T-helper 1 cell (primary cell): ENCODE measurements around the gene BPIFA1.
A peak's percentile ranks its signal among the peaks of the same experiment; 100 is the strongest.

Source experiments
- DNase-seq, 5 donors: peaks; one replicate each; pipeline ENCODE4 v3.0.0-alpha.2; 2012 to 2020
- total RNA-seq, 4 donors: gene quantifications; one replicate each; lab custom pipeline; 2026; lab: John Stamatoyannopoulos, UW

The BPIFA1 gene
- 0 reads per million in 4 donors for total RNA-seq

GRCh38 chr20:33235696-33236095, at the start of gene BPIFA1:
Gene BPIFA1 (plus strand): TSS chr20:33235996. CDS start chr20:33237712, 1,716 bp downstream.
- DNase-seq: no peak

- no peak for DNase-seq
Observed at GRCh38 chr20:33187491-33187890, 48.3 kb upstream of the BPIFA1 start.

- DNase-seq: no peak
Observed at GRCh38 chr20:33188421-33188820, 47.4 kb upstream of the BPIFA1 start.

- no peak for DNase-seq
Observed at GRCh38 chr20:33191484-33191883, 44.3 kb upstream of the BPIFA1 start.

- no peak for DNase-seq
Observed at GRCh38 chr20:33191955-33192354, 43.8 kb upstream of the BPIFA1 start.

- no peak for DNase-seq
Observed at GRCh38 chr20:33192912-33193501, 42.8 kb upstream of the BPIFA1 start.

- no peak for DNase-seq
Observed at GRCh38 chr20:33199026-33199425, 36.8 kb upstream of the BPIFA1 start.

- DNase-seq: no peak
Observed at GRCh38 chr20:33202451-33202850, 33.3 kb upstream of the BPIFA1 start.

- DNase-seq: no peak
Observed at GRCh38 chr20:33203444-33203843, 32.4 kb upstream of the BPIFA1 start.

- DNase-seq: peak in 2 of 5 donors; percentile 4 to 18
Observed at GRCh38 chr20:33209789-33210188, 26.0 kb upstream of the BPIFA1 start.

GRCh38 chr20:33210371-33210770, 25.4 kb upstream of the BPIFA1 start:
- DNase-seq: no peak

- DNase-seq: peak in 2 of 5 donors; percentile 8 to 13
Observed at GRCh38 chr20:33211817-33212424, 23.9 kb upstream of the BPIFA1 start.

- DNase-seq: no peak
Observed at GRCh38 chr20:33217052-33217451, 18.7 kb upstream of the BPIFA1 start, which contains the start of gene BPIFA3. Gene BPIFA3 (plus strand): TSS chr20:33217352. CDS start chr20:33217537, 185 bp downstream.

- DNase-seq: no peak
Observed at GRCh38 chr20:33224399-33224798, 11.4 kb upstream of the BPIFA1 start.

- peak in 1 of 5 donors; percentile 10 for DNase-seq
Observed at GRCh38 chr20:33229843-33230242, 6.0 kb upstream of the BPIFA1 start.

GRCh38 chr20:33231237-33231636, 4.6 kb upstream of the BPIFA1 start:
- no peak for DNase-seq

- DNase-seq: peak in 1 of 5 donors; percentile 2
Observed at GRCh38 chr20:33232486-33233072, 3.2 kb upstream of the BPIFA1 start.

GRCh38 chr20:33233129-33233774, 2.5 kb upstream of the BPIFA1 start:
- DNase-seq: no peak

GRCh38 chr20:33234050-33234449, 1.7 kb upstream of the BPIFA1 start:
- no peak for DNase-seq

GRCh38 chr20:33236351-33236750, 555 bp downstream of the BPIFA1 start:
- no peak for DNase-seq

GRCh38 chr20:33237989-33238388, 2.2 kb downstream of the BPIFA1 start:
- DNase-seq: no peak

GRCh38 chr20:33239418-33239817, 3.6 kb downstream of the BPIFA1 start:
- DNase-seq: no peak

- no peak for DNase-seq
Observed at GRCh38 chr20:33239979-33240736, 4.4 kb downstream of the BPIFA1 start.
